Measurements from ENCODE around the gene DLG2.
A peak's percentile ranks its signal among the peaks of the same experiment; 100 is the strongest.

DLG2 gene

GRCh38 chr11:83694191-83694910, 1932.8 kb downstream of the DLG2 start:
- Mint-ChIP-seq H3K27me3 (ENCODE audit: low read depth) (no peaks in the 10 kb centered on the region), H3K9me3 (no peaks in the 10 kb centered on the region), H3K4me1 (peaks cover 12% of the 10 kb centered on the region), H3K36me3 (ENCODE audit: low read depth) (no peaks in the 10 kb centered on the region), H3K27ac (peak overlapping the region in 1 of 3 experiments; percentile 0), H3K4me3 (no peak overlapping the region)
- no peak for TF ChIP-seq CTCF (IDR thresholded peaks at IDR 0.05; ENCODE audit: unreplicated experiment in 3 of 3)

GRCh38 chr11:83693306-83693992, 1933.7 kb downstream of the DLG2 start:
- Mint-ChIP-seq H3K27me3 (ENCODE audit: low read depth) (no peaks in the 10 kb centered on the region), H3K4me3 (no peak overlapping the region), H3K4me1 (peaks cover 12% of the 10 kb centered on the region), H3K9me3 (no peaks in the 10 kb centered on the region), H3K36me3 (ENCODE audit: low read depth) (no peaks in the 10 kb centered on the region), H3K27ac (no peak overlapping the region)
- TF ChIP-seq CTCF (IDR thresholded peaks at IDR 0.05; ENCODE audit: unreplicated experiment in 3 of 3) = no peak

- TF ChIP-seq CTCF (IDR thresholded peaks at IDR 0.05; ENCODE audit: unreplicated experiment in 3 of 3) = no peak
- H3K36me3 Mint-ChIP-seq (ENCODE audit: low read depth) = no peaks in the 10 kb centered on the region
- H3K9me3 Mint-ChIP-seq = no peaks in the 10 kb centered on the region
- H3K4me1 Mint-ChIP-seq = peaks cover 12% of the 10 kb centered on the region
- no peak overlapping the region for H3K27ac Mint-ChIP-seq
- no peak overlapping the region for H3K4me3 Mint-ChIP-seq
- H3K27me3 Mint-ChIP-seq (ENCODE audit: low read depth) = no peaks in the 10 kb centered on the region
These were observed 1934.5 kb downstream of the DLG2 start for GRCh38 chr11:83692675-83693074.

GRCh38 chr11:83691451-83691950, 1935.6 kb downstream of the DLG2 start:
- no peak overlapping the region for H3K27ac Mint-ChIP-seq
- TF ChIP-seq CTCF (IDR thresholded peaks at IDR 0.05; ENCODE audit: unreplicated experiment in 3 of 3) = no peak

DNA sequence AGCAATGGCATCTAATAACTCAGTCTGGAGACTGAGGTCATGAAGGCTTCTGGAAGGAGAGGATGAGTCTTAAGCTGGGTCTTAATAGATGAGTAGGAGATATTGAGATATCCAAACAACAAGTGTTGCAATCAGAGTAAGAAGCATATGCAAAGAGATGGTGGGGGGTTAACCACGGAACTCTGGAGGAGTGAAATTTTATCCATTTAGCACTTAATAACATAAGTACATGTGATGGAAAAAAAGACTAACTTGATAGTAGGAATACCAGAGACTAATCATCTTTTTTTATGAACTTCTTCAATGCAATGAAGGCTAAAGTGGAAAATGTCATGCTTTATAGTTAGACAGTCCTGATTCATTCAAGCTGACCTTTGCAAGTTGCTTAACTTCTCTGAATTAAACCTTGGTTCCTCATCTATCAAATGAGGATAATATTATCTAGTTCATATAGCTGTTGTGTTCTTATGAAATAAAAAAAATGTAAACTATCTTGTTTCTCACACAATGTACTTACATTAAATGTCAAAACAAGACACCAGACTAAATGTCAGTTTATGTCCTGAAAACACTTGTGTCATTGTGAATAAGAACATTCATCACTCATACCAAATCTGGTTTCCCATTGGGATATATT, 1937.9 kb downstream of the DLG2 start:
- Mint-ChIP-seq H3K4me1 (peaks cover 7% of the 10 kb centered on the region), H3K27me3 (ENCODE audit: low read depth) (no peaks in the 10 kb centered on the region), H3K4me3 (no peak overlapping the region), H3K27ac (no peak overlapping the region), H3K9me3 (no peaks in the 10 kb centered on the region), H3K36me3 (ENCODE audit: low read depth) (no peaks in the 10 kb centered on the region)
- no peak for TF ChIP-seq CTCF (IDR thresholded peaks at IDR 0.05; ENCODE audit: unreplicated experiment in 3 of 3)

More at GRCh38 chr11:83691451-83691950, 1935.6 kb downstream of the DLG2 start:
- Mint-ChIP-seq H3K4me1 (peaks cover 12% of the 10 kb centered on the region), H3K9me3 (no peaks in the 10 kb centered on the region), H3K4me3 (no peak overlapping the region), H3K27me3 (ENCODE audit: low read depth) (no peaks in the 10 kb centered on the region), H3K36me3 (ENCODE audit: low read depth) (no peaks in the 10 kb centered on the region)

All from nephron (organoid).